Stimulated activated CD8-positive, alpha-beta memory T cell treated with anti-CD3 and anti-CD28 coated beads, Interleukin-12 subunit alpha, Interleukin-12 subunit beta, amount 100 ng/mL, for 24 hours (primary cell): Measurements from ENCODE around the gene RAB8B.

Experiments used
- DNase-seq: peaks from one replicate; pipeline ENCODE4 v3.0.0-alpha.2; 2020; ENCODE audit errors: extremely low read depth

Gene RAB8B

DNA sequence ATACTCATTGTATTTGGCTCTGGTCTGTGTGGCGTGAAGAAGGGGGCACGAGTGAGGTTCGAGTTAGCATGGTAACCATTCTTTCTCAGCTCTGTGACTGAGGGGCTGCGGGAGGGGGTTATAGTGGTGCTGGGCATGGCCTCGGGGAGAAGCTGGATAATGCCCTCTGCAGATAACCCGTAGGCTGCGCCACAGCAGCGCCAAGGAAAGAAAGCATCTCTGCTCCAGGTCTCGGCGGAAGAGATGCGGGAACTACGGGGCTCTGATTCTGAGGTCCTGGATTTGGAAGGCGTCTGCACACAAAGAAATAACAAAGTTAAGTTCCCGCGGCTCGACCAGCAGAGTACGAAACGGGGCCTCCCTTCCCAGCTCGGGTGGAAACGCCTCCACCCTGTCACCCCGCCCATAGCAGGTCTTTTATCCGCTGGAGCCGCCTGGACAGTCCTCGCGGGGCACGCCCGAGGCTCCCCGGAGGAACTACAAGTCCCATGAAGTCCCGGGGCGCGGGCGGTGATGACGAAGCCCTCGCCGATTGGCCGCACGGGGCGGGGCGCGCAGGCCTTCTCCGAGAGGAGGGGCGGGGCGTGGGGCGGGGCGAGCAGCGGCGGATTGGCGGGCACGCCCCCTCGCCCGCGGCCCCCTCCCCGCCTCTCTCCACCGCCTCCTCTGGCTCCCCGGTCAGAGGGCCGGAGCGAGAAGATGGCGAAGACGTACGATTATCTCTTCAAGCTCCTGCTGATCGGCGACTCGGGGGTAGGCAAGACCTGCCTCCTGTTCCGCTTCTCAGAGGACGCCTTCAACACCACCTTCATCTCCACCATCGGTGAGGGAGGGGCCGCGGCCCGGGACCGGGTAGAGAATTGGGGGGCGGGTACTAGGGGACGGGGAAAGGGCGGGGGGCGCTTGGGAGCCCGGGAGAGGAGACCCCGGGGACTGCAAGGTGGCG lies at the start of gene RAB8B:
RAB8B (plus strand) TSS at position 681 of the 946 bp plus-strand sequence; CDS start at position 700, 19 bp downstream.
- peak; percentile 98 for DNase-seq

DNA sequence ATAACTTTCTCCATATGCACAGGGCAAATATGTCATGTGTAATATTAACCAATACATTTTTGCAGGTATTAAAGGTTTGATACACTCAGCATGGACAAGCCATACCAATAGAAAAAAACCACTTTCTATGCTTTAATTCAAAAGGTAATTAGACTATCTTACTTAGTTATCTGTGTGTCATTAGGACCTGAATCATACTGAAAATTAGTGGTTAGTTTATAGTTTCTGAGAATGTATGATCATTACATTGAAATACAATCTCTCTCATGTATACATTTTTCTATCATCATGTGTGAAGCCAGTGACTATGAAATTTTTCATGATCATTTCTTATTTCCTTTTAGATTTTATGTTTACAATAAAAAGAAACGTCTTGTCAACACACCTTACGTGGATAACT lies 48.5 kb upstream of the RAB8B start:
- no peak for DNase-seq

DNA sequence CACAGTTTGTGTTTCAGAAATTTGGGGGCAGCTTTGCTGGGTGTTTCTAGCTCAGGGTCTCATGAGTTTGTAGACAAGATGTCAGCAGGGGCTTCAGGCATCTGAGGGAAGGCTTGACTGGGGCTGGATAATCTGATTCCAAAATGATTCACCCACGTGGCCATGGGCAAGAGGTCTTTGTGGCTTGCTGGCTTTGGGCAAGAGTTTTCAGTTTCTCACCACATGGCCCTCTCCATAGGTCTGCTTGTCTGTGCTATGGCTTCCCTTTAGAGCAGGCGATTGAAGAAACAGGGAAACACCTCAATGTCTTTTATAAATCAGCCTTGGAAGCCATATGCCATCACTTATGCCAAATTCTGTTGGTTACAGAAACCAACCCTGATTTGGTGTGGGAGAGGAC lies 44.0 kb upstream of the RAB8B start:
- DNase-seq = no peak

DNA sequence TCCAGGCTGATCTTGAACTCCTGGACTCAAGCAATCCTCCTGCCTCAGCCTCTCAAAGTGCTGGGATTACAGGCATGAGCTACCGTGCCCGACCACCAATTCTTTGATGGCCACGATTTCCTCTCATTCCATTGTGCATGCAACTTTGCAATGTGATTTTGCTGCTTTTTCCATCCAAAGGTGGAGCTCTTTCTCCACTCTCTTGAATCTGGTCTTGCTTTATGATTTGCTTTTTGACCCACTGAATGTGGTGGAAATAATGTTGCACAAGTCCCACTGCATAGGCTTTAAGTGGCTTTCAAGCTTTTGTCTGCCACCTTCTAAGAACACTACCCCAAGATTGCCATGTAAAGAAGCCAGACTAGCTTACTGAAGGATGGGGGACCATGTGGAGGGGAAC lies 42.7 kb upstream of the RAB8B start:
- no peak for DNase-seq

DNA sequence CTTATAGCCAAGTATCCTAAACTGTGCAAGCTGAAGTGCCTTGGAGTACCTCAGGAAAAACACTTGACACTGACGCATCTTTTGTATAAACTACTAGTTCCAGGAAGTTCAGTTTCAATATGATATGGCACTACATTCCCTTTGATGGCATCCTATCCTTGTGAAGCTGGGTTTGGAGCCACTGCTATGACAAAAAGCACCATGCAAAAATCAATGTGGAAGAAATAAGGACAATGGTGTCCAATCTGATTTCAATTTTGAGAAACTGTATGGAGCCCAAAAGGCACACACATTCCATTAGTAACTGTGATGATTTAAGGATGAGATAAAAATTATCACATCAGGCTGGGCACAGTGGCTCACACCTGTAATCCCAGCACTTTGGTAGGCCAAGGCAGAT lies 37.7 kb upstream of the RAB8B start:
- DNase-seq = no peak

DNA sequence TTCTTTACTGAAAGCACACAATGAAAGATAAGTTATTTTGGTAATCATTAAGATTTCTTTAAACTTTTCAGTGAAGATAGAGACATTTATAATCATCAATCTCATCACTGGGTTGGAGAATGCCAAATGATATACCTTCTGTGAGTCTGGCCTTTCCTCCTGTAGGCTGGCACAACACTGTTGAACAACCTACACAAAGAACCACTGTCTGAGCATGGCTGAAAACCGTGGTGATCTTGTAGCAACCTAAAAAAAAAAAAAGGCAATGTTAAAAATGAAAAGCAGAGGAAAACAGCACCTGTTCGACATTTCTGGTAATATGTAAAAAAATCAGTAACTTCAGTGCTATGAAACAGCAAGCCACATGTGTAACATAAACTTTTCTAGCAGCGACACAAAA lies 33.9 kb upstream of the RAB8B start:
- DNase-seq = no peak

DNA sequence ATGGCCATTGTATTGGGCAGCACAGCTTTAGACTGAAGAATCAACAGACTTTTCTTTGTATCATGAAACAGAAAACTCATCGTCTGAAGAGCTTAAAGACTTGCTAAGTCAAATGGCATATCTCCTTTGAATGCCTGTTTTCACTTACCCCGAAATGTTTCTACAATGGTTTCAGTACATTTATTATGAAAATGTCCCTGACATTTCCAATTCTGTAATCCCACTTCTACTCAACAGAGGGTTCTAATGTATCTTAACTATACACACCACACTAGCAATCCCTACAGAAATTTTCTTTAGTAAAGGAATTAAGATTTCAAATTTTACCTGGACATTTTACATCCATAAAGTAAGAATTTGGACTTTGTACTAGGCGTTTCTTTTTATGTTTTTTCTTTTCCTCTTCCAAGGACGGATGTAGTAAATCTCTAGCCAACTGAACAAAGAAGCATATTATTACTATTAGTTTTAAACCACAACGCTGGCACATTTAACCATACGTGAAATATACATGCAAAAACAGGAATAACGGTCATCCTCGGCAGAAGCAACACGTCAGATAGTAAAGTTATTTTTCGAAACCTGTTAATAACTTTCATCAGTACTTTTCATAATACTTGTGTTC lies 33.2 kb upstream of the RAB8B start:
- no peak for DNase-seq

DNA sequence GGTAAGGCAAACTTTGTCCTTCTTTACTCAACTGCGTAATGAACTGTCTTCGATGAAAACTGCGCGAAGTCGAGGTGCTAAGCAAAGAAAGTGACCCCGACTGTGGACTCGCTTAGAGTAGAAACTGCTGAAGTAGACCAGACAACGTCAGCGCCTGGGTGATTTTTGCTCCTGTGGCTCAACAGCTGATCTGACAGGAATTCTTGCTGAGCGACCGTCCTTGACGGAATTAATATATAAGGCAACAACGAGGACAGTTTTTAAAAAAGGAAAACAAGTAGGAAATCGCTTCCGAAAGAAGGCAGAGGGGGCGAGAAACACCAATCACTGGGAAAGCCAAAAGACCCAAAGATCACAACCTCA lies 32.7 kb upstream of the RAB8B start:
- DNase-seq = no peak

DNA sequence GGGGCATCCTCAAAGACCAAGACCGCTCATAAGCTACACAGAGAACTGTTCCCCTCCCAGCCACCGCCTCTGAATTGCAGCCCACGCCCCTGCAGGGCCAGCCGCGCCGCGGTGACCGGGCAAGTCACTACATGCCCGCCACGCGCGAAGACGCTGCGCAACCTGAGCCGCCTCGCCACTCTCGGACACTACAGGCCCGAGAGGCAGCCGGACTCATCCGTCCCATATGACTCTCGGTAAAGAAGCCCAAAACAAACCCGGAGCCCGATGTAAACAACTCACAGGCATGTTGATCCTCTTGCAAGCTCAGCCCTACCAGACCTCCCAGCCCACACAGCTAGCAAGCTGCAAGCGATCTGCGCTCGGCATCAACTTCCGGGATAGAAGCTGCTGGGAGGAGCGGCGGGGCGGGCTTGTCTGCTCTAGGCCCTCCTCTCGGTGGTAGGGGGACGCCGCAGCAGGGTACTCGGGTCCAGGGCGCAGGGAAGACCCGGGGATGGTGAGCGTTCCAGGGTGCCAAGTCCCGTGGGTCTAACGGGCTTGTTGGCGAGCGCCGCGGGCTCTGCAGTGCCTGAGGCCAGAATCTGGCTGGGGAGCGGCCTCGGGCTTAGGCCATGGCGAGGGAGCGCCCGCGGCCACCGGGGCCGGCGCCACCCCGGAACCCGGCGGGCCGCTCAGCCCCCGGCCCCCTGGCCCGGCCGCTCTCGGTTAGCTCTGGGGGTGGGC lies 32.1 kb upstream of the RAB8B start, which contains the start of gene RPS27L:
RPS27L (minus strand) TSS at position 360 of the 726 bp plus-strand sequence; CDS start at position 288, 72 bp downstream.
- peak; percentile 73 for DNase-seq

DNA sequence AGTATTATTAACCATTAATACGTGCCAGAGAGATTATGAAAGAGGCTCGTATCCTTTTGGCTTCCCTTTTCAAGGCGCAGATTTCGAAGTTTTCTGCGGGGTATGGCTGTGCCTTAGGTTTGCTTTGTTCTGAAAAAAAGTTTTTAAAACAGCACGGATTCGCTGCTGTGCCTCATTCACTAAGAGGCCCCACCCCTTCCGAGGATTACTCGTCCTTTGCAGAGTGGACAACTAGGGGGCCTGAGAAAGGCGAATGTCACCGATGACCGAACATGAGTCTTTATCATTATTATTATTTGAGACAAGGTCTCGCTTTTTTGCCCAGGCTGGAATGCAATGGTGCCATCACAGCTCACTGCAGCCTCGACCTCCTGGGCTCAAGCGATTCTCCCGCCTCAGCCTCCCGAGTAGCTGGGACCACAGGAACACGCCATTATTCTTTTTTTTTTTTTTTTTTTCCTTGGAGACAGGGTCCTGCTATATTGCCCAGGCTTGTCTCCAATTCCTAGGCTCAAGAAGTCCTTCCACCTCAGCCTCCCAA lies 31.4 kb upstream of the RAB8B start:
- DNase-seq = no peak

DNA sequence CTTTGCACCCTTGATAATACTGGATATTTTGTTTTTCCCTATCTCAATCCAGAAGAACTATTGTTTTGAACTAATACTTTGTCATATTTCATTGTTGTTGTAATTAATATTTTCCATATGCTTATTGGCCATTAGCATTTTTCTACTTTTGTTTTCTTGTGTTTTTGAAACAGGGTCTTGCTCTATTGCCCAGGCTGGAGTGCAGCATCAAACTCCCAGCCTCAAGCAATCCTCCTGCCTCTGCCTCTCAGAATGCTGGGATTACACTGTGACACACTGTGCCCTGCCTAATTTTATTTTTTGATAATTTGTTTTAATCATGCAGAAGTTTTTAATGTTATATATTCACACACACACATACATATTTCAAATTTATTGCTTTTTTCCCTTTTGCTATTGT lies 28.8 kb upstream of the RAB8B start:
- no peak for DNase-seq

DNA sequence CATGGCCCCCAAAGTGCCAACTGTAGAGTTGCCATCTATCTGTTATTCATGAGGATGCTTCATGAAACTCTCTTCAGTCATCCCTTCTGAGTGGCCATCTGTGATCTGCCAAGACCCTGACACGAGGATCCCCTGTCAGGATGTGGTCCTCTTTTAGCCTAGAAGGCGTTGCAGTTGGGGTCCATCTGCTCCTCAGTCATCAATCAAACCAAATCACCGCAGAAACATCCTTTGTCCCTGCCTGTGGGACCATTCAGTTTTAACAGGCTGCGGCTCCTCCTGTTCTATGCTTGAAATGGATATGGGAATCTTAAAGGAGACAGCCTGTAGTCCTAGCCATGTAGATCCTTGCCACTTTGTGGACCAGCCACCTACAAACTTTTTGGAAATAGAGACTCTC lies 26.2 kb upstream of the RAB8B start:
- DNase-seq = no peak

DNA sequence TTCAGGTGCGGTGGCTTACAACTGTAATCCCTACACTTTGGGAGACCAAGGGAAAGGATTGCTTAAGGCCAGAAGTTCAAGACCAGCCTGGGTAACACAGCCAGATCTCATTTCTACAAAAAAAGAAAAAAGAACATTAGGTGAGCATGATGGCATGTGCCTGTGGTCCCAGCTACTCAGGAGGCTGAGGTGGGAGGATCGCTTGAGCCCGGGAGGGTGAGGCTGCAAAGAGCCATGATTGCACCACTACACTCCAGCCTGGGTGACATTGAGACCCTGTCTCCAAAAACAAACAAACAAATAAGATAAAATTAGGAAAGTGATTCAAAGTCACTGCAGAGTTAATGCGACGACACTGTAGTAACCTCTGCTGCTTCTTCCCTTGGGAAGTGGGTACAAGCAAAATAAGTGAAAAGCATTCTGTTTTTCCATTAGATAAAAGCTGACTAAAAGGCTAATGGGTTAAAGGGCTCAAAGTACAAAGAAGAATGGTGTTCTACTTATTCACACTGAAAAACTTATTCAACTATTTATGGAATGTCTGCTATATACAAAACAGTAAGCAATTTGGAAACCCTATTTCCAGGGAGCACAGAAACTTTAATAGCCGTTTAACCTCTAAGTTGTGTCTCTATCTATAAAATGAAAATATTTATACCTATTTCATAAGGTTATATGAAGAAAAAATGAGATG lies 24.1 kb upstream of the RAB8B start:
- DNase-seq = no peak

DNA sequence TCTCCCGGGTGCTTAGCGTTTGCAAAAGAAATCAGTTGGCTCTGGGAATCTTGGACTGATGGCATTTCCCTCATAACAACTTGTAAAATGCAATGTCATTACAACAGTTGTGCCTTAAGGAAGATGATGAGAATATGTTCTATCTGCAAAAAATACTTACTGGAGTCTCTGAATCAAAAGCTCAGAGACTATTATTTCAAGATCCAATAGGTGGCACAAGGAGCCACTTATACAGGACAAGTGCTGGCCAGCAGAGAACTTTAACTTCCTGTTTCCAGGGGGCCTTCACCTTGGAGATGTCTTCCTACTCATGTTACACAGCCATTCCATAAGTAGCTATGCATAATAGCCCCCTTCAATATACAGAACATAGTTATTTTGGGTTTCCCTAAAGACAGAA lies 23.2 kb upstream of the RAB8B start:
- no peak for DNase-seq

DNA sequence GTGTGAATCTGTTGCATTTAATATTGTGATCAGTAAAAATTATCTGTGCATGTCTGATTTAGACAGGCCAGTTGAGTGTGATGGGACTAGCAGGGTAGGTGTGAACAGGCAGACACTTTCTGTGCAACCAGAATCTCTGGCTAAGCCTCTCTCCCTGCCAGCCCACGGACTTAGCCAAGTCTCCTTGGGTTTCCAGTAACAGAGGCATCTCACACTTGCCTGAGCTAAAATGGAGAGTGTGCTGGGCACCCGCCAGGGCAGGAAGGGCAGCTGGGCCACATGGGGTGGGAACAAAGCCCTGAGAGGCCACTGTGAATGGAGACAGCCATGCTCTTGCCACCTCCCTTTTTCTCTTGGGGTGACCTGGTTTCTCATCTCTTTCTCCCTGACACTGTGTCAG lies 19.6 kb upstream of the RAB8B start:
- no peak for DNase-seq

DNA sequence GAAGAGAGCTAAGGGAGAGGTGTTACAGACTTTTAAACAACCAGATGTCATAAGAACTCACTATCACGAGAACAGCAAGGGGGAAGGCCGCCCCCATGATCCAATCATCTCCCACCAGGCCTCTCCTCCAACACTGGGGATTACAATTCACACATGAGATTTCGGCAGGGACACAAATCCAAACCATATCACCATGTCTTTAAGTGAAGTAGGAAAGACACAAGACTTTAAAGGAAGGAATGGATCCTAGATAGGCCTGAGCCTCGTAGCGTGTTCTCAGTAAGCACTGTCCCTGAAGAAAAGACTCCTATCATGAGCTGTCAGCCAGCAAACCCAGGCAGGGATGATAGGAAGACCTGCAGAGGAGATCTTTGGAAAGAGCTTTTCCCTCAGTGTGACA lies 17.0 kb upstream of the RAB8B start:
- DNase-seq = no peak

DNA sequence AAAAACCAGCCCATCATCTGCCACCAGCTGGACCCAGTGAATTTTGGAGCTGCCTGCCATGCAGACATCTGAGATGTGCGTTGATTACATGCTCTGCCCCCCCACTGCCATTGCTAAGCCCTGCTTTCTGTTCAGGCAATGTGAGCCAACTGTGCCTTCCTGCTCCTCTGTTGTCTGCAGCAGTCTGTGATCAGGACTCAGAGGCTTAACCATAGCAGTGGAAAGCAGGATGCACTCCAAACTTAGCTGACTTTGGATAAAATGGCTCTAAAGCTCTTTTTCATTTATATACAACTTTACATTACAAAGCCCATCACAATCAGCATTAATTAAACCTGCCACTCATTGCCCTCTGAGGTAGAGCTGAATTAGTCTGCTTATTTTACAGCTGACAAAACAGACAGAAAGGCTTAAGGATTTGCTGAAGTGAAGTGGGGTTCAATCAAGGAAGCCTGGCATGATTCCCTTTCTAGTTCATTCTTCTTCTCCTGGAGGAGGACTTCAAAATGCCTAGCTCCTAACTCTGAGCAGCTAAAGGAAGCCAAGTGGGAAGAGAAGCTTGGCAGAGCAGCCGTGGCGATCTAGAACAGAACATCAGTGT lies 16.5 kb upstream of the RAB8B start:
- no peak for DNase-seq

DNA sequence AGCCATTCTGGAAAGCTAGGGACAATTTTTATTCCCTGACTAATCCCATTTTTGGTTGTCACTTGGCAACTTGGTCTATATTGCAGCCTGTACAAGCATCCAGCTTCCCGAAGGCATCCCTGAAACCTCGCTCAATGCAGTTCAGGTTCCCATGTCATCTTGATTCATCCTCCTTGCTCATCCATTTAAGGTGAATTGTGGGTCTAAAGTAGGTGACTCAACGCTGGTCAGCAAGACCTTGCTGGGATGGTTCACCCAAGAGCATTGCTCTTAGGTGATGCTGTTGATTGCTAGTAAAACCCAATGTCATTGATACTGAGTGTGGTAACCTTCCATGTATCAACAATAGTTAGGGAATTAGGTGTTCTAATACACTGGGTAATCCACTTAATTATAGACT lies 13.1 kb upstream of the RAB8B start:
- no peak for DNase-seq

DNA sequence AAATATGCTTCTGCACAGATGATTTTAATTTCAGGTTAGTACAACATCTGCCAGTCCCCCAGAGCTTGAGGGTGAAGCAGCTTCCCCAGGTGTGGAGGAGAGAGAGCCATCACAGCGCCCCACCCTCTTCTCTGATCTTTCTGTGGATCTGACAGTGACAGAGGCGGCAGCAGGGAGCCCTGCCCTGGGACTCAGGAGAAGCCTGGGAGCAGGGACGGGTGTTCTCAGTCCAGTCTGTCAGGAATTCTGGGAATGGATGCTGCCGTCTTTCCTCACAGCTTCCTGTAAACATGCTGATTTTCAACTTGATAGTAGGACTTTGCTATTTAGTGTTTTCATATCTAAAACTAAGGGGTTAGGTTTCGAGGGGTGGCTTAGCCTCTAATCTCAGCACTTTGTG lies 11.4 kb upstream of the RAB8B start:
- no peak for DNase-seq

DNA sequence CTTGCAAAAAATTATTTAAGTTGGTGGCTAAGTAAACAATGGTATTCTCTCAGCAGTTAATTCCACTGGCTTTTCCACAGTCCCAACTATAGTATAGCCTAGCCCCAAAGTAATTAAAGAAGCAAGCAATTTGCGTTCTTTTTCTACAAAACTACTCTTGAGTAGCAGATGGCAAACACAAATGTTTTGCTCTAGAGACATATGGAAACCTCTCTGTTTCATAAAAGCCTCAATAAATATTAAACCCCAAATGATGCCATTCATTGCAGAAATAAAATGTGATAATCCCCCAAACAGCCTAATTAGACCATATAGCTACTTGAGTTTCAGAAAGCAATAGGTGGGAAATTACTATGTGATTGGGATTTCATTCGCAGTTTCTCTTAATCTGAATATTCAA lies 8.7 kb upstream of the RAB8B start:
- DNase-seq = no peak

DNA sequence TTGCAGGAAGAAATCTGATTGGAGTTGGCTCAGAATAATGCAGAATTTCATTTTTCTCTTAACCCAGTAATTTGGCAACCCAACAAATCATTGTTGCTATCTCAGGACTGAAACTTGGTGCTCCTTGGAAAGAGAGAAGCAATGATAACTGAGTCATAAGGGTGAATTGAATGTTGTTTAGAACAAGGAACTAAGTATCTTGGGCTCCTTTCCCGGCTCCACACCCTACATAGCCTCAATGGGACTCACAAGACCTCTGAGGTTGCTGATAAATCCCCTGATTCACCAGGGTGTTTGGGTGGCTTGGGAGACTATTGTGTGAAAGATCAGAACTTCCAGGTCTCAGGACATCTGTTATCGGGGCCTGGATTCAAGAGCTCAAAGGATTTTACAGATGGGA lies 7.8 kb upstream of the RAB8B start:
- DNase-seq = no peak
